ENCODE measurements around the gene INS. TPM values are rescaled to one million over a fixed set of nuclear protein-coding genes. Genes with fewer than 3 reads are reported as not detected.

Gene INS
- total and polyA plus RNA-seq, 2 of the 13 experiments (the other 11 are each of a cell fraction or from before 2014, with no cell fraction given) = not detected

DNA sequence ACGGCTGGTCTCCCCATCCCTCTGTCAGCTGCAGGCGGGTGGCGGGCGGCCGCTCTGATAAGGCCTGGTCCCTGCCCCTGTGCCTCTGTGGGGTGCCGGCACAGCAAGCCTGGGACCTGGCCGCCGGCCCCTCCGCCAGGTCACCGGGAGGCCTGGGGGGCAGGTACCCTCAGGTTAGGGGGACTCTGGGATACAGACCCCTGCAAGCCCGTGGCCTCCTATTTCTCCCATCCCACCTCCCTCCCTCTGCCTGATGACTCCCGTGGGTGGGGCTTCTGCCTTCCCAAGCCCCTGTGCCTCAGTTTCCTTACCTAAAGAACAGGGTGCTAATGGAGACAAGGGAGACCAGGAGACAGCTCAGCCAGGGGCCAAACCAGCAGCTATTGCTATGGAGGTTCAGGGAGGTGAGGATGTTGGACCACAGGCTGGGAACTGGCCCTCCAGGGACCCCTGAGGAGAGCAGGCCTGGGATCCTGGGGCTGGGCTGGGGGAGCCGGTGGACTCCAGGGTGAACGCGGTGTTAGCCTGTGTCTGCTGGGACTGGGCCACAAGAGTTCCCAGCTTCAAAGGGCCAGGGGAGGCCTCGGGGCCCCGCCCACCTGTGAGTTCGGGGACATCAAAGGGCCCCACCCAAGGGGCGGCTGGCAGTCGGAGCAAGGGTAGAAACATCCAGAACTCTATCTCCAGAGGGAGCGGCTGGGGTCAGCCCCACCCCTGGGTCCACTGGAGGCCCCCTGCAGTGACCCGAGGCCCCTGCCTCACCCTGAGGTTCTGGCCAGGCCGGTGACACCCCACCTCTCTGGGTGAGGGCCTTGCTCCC is 42.6 kb upstream of the INS start (continued):
- TF ChIP-seq STAG1 (CRISPR knock-in tag; IDR thresholded peaks at IDR 0.05) (no peak), ZNF33B (CRISPR knock-in tag; IDR thresholded peaks at IDR 0.05) (no peak), ZNF232 (CRISPR knock-in tag; IDR thresholded peaks at IDR 0.05; ENCODE audit: borderline replicate concordance) (no peak), ZNF660 (CRISPR knock-in tag; IDR thresholded peaks at IDR 0.05; ENCODE audit: borderline replicate concordance, low read depth) (no peak), ELK4 (CRISPR knock-in tag; IDR thresholded peaks at IDR 0.05; ENCODE audit: borderline replicate concordance) (no peak), ZNF30 (CRISPR knock-in tag; IDR thresholded peaks at IDR 0.05) (no peak), DMAP1 (CRISPR knock-in tag; IDR thresholded peaks at IDR 0.05) (no peak), ZGPAT (CRISPR knock-in tag; IDR thresholded peaks at IDR 0.05) (no peak), ZNF460 (CRISPR knock-in tag; IDR thresholded peaks at IDR 0.05; ENCODE audit: borderline replicate concordance) (no peak), ZNF605 (CRISPR knock-in tag; IDR thresholded peaks at IDR 0.05) (no peak), MIER2 (CRISPR knock-in tag; IDR thresholded peaks at IDR 0.05) (no peak), ZNF687 (CRISPR knock-in tag; IDR thresholded peaks at IDR 0.05) (peak; percentile 92), CBX1 (IDR thresholded peaks at IDR 0.05; ENCODE audit: low read depth) (no peak), RBAK (CRISPR knock-in tag; IDR thresholded peaks at IDR 0.05) (no peak), MLLT10 (CRISPR knock-in tag; IDR thresholded peaks at IDR 0.05) (no peak), JDP2 (CRISPR knock-in tag; IDR thresholded peaks at IDR 0.05; ENCODE audit: borderline replicate concordance) (no peak)
- TF ChIP-seq, protein P1, sequence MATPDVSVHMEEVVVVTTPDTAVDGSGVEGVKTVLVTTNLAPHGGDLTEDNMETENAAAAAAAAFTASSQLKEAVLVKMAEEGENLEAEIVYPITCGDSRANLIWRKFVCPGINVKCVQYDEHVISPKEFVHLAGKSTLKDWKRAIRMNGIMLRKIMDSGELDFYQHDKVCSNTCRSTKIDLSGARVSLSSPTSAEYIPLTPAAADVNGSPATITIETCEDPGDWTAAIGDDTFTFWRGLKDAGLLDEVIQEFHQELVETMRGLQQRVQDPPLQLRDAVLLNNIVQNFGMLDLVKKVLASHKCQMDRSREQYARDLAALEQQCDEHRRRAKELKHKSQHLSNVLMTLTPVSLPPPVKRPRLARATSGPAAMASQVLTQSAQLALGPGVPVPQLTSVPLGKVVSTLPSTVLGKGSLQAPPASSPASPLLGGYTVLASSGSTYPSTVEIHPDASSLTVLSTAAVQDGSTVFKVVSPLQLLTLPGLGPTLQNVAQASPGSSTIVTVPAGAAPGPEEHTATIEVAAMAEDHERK (CRISPR knock-in tag; IDR thresholded peaks at IDR 0.05; ENCODE audit: low read depth) = no peak
- TF ChIP-seq, protein P2, sequence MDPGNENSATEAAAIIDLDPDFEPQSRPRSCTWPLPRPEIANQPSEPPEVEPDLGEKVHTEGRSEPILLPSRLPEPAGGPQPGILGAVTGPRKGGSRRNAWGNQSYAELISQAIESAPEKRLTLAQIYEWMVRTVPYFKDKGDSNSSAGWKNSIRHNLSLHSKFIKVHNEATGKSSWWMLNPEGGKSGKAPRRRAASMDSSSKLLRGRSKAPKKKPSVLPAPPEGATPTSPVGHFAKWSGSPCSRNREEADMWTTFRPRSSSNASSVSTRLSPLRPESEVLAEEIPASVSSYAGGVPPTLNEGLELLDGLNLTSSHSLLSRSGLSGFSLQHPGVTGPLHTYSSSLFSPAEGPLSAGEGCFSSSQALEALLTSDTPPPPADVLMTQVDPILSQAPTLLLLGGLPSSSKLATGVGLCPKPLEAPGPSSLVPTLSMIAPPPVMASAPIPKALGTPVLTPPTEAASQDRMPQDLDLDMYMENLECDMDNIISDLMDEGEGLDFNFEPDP (CRISPR knock-in tag; conservative IDR thresholded peaks at IDR 0.05) = no peak
- TF ChIP-seq, protein P3, sequence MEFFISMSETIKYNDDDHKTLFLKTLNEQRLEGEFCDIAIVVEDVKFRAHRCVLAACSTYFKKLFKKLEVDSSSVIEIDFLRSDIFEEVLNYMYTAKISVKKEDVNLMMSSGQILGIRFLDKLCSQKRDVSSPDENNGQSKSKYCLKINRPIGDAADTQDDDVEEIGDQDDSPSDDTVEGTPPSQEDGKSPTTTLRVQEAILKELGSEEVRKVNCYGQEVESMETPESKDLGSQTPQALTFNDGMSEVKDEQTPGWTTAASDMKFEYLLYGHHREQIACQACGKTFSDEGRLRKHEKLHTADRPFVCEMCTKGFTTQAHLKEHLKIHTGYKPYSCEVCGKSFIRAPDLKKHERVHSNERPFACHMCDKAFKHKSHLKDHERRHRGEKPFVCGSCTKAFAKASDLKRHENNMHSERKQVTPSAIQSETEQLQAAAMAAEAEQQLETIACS (CRISPR knock-in tag; IDR thresholded peaks at IDR 0.05) = no peak

Measured in HepG2 (cell line).